ENCODE data around the gene GRIN2C. TPM values are rescaled to one million over a fixed set of nuclear protein-coding genes. Genes with fewer than 3 reads are reported as not detected.

GRIN2C gene
- polyA plus RNA-seq, 3 donors: 0.10 to 0.14 (median 0.13) TPM

DNA sequence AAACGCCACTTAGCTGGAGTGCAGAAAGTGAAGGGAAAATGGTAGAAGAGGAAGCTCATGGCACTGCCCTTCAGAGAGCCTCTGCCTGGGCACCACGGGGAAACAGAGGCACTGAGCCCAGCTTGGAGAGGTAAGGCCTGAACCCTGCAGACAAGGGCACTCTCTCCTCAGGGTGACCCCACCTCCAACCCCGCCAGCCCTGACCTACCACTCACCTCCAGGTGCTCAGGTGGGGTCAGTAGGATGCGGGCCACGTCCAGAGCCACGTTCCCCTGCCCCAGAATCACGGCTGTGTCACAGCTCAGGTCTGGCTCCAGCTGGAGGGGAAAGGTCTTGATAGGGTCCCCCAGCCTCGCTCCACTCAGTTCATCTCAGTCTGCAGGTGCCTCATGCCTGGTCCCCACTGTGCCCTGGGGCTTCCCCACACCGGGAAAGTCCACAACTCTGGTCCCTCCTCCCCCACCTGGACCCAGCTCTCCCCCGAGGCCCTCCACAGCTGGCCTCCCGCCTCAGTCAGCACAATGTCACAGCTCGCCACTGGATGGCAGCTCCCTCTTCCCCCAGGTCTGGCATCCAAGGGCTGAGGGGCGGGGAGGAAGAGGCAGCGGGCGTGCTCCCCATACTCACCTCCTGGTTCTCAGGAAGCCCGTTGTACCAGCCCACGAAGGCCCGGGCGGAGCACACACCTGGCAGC is 6.0 kb upstream of the GRIN2C start:
- no peak for DNase-seq (ENCODE audit: low read depth in 3 of 3, low spot score in 2 of 3)

- DNase-seq (ENCODE audit: low read depth in 3 of 3, low spot score in 2 of 3): no peak
Measured at GRCh38 chr17:74864866-74865395, 5.2 kb upstream of the GRIN2C start.

DNA sequence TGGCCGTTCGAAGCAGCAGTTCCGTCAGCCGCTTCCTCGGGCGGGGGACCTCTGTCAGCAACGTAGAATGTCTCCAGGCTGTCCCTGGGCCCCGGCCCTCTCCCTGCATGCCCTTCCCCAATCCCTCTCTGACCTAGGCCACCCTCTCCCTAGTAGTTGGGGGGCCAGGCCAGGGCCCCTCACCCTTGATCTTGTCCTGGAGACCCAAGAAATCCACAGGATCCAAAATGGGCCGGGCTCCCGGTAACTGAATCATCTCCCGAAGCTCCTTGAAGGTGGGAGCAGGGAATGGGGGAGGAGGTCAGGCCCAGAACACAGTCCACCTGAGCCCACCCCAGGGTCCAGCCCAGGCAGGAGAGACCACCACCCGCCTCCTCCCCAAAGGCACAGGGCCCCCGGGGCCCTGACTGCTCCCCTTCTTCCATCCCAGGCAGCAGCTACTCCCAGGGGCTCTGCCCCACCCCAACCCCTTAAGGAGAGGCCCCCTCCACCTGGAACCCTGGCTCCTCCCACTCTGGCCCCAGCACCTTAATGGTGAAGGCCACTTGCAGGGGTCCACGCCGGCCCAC is 4.7 kb upstream of the GRIN2C start:
- DNase-seq (ENCODE audit: low read depth in 3 of 3, low spot score in 2 of 3): no peak

GRCh38 chr17:74863420-74864296 is 4.0 kb upstream of the GRIN2C start:
- no peak for DNase-seq (ENCODE audit: low read depth in 3 of 3, low spot score in 2 of 3)

GRCh38 chr17:74862919-74863318 is 3.2 kb upstream of the GRIN2C start:
- DNase-seq (ENCODE audit: low read depth in 3 of 3, low spot score in 2 of 3): no peak

GRCh38 chr17:74862108-74862901 is 2.6 kb upstream of the GRIN2C start:
- DNase-seq (ENCODE audit: low read depth in 3 of 3, low spot score in 2 of 3): no peak

- no peak for DNase-seq (ENCODE audit: low read depth in 3 of 3, low spot score in 2 of 3)
Measured at GRCh38 chr17:74861662-74862107, 2.0 kb upstream of the GRIN2C start.

GRCh38 chr17:74860872-74861661 is 1.4 kb upstream of the GRIN2C start:
- DNase-seq (ENCODE audit: low read depth in 3 of 3, low spot score in 2 of 3): no peak

DNA sequence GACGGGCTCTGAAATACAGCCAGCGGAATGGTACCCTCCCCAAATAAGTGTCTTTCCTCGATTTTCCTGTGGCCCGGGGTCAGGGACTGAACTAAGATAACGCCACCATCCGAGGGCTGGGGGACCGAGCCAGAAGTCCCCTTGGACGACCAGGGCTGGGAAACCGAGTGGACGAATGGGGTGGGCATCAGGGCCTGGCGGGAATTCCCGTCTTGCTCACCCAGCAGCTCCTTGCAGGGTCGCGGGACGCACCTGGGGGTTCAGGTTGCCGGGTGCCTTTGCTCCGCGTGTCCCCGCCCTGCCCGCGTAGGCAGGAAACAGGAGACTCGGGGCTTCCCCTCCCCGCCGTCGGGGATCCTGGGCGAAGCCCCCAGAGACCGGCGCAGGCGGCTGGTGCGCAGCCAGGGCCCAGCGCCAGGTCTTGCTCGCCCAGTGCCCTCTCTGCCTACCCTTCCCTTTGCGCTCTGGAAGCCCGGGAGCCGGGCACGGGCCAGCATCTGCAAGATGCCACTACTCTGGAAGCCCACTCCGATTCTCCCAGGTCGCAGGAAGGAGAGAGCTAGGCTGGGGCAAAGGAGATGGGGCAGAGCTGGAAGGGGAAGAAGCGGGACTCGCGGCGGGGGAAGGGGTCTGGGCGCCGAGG is 665 bp upstream of the GRIN2C start:
- no peak for DNase-seq (ENCODE audit: low read depth in 3 of 3, low spot score in 2 of 3)

DNA sequence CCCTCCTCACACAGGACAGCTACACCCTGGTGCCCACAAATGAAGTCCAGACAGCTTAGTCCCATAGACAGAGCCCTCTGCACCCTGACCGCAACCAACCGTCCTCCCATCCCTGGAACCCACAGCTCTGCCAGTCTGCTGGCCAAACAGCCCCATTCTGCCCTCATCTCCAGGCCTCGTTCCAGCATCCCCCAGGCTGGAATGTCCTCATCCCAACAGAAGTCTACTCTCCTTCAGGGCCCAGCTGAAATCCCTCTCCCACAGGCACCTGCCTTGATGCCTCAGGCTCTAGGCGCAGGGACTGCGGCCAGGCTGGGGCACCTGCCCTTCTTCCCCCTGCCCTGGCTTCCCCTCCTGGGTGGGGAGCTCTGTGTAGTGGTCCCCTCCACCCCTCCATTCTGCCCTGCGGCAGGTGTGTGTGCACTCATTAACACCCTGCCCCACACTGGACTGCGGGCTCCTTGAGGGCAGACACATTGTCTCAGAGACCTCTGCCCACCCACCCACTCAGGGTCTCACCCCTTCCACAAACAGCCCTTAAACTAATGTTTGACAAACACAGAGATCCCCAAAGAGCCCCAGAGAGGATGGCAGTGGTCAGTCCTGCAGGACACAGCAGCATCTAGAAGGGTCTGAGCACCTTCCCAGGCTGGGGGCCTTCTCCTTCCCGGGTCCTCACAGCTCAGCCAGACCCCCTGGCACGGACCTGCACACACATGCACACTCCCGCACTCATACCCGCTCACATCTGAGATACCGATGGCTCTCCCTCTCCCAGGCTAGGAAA is 820 bp downstream of the GRIN2C start:
- DNase-seq (ENCODE audit: low read depth in 3 of 3, low spot score in 2 of 3): no peak

DNA sequence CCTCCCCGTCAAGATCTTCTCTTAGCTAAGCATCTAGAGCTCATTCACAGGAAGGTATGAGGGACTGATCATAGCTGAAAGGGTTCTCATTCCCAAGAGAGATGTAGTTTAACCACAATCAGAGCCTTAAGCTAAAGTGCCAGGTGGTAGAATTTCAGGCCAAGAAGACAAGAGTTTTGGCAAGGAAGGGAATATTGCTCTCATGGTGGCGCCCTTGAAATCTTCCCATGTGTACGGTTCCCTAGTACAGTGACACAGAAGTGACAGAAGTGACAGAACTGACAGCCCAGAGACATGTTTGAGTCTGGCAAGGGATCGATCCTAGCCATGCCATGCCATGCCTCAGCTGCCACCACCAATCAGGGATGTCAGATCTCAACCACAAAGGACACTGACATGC is 2.5 kb downstream of the GRIN2C start:
- no peak for DNase-seq (ENCODE audit: low read depth in 3 of 3, low spot score in 2 of 3)

GRCh38 chr17:74856112-74856511 is 3.6 kb downstream of the GRIN2C start:
- no peak for DNase-seq (ENCODE audit: low read depth in 3 of 3, low spot score in 2 of 3)

GRCh38 chr17:74855323-74855722 is 4.4 kb downstream of the GRIN2C start:
- no peak for DNase-seq (ENCODE audit: low read depth in 3 of 3, low spot score in 2 of 3)

- DNase-seq (ENCODE audit: low read depth in 3 of 3, low spot score in 2 of 3): no peak
Measured at GRCh38 chr17:74854792-74855191, 4.9 kb downstream of the GRIN2C start.

DNA sequence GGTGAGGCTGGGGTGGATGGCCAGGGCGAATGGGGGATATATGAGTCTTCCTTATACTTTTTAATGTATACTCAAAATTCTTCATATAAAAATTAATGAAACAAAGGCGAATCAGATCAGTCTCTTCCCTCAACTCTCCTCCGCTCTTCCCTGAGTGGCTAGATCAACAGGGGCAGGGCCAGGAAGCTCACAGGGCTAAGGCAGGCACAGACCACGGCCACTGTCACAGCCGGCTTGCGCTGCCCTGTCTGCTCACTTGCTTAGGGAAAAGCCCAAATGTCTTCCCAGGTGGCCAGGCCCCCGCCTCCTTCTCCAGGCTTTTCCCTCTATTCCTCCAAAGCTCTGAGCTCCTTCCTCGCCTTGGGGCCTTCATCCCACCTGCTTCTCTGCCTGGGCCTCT is 6.0 kb downstream of the GRIN2C start:
- no peak for DNase-seq (ENCODE audit: low read depth in 3 of 3, low spot score in 2 of 3)

- no peak for DNase-seq (ENCODE audit: low read depth in 3 of 3, low spot score in 2 of 3)
Measured at GRCh38 chr17:74853048-74853397, 6.7 kb downstream of the GRIN2C start.

DNA sequence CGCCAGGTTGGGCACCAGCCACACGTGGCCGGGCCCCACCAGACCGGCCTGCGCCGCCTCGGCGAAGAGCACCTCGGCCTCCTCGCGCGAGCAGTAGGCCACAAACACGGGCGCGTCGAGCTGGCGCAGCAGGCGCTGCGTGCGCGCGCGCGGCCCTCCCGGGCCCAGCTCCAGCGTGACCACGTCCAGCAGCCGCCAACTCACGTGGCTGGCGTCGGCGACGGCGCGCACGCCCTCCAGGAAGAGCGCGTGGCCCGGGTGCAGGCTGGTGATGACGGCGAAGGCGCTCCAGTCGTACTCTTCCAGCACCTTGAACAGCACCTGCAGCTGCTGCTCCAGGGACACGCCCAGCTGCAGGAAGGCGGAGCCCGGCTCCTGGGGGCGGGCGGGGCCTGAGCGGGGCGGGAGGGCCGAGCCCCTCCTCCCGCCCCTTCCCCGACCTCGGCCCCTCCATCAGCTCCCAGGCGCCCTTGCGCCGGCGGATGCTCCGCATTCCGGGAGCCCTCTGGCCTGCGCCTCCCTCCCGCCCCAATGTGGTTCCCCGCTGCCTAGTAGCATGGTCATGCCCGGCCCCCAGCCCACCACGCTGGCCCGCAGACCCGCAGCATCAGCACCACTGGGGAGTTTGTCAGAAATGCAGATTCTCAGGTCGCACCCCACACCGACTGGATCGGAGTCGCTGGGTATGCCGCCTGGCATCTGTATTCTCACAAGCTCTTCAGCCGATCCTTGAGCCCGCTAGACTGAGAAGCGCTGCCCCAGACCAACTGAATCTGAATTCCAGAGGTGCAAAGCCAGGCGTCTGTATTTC is 7.2 kb downstream of the GRIN2C start:
- no peak for DNase-seq (ENCODE audit: low read depth in 3 of 3, low spot score in 2 of 3)
